ENCODE measurements around the gene ITGA3.

The ITGA3 gene

DNA sequence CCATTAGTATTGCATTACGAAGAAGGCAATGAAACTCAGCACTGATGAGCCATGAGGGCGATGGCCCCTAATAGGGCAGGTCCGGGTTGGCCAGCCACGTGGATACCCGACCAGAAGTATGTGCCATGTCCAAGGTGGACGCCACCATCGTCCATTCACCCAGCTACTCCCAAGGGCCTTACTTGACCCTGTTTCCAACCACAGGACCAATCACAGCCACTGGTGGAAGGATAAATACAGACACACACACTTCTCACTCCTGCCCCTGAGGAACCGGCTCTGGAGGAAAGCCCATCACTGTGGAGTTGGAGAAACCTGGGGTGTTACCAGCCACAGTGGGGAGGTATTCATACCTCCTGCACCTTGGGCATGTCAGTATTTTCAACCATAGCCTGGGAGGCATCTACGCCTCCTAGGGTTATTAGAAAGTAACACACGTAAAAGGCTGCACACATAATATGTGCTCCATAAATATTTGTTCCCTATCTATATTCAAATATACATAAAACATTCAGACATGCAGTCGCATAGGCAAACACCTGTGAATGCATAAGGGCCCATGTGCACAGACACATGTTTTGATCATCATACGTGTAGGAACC, 5.4 kb upstream of the ITGA3 start:
- no peak for DNase-seq
- H3K27me3 ChIP-seq, result no peaks in the 10 kb centered on the region
- H3K9me3 ChIP-seq, result no peaks in the 10 kb centered on the region
- TF ChIP-seq, protein P1, sequence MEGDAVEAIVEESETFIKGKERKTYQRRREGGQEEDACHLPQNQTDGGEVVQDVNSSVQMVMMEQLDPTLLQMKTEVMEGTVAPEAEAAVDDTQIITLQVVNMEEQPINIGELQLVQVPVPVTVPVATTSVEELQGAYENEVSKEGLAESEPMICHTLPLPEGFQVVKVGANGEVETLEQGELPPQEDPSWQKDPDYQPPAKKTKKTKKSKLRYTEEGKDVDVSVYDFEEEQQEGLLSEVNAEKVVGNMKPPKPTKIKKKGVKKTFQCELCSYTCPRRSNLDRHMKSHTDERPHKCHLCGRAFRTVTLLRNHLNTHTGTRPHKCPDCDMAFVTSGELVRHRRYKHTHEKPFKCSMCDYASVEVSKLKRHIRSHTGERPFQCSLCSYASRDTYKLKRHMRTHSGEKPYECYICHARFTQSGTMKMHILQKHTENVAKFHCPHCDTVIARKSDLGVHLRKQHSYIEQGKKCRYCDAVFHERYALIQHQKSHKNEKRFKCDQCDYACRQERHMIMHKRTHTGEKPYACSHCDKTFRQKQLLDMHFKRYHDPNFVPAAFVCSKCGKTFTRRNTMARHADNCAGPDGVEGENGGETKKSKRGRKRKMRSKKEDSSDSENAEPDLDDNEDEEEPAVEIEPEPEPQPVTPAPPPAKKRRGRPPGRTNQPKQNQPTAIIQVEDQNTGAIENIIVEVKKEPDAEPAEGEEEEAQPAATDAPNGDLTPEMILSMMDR (IDR thresholded peaks at IDR 0.05), result no peak
- no peak overlapping the region for H3K27ac ChIP-seq
- H3K4me1 ChIP-seq, result peaks cover 0 to 35% (median 24%) of the 10 kb centered on the region in 4 donors
- no peaks in the 10 kb centered on the region for H3K36me3 ChIP-seq
- intact Hi-C loops (cut with DNase I; ENCODE audit: low total_unique reads), result no loop called here
- no peak overlapping the region for H3K4me3 ChIP-seq

DNA sequence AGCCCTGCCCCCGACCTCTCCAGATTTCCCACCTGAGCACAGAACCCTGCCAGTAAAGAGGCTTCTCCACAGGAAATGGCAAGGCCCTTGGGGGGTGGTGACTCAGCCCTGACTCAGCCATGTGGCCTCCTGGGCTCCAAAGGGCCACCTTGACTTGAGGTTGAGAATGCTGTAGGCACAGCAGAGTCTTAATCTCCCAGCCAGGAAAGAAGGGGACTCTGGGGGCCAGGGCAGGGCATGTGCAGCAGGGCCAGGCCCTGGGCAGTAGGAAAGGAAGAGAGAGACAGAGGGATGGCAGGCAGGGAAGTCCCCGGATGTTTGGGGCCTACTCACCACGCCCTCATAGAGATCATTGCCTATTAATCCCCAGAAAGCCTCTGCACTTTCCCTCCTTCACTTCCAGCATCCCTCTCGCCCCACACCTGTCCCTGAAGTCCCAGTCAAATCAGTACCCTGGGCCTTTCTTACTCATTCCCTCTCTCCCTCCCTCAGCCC, 4.8 kb upstream of the ITGA3 start:
- no peak overlapping the region for H3K27ac ChIP-seq
- H3K4me3 ChIP-seq, result no peak overlapping the region
- intact Hi-C loops (cut with DNase I; ENCODE audit: low total_unique reads), result no loop called here
- H3K9me3 ChIP-seq, result no peaks in the 10 kb centered on the region
- H3K27me3 ChIP-seq, result no peaks in the 10 kb centered on the region
- TF ChIP-seq, protein P1 (IDR thresholded peaks at IDR 0.05), result no peak
- DNase-seq, result no peak
- peaks cover 0 to 35% (median 24%) of the 10 kb centered on the region in 4 donors for H3K4me1 ChIP-seq
- no peaks in the 10 kb centered on the region for H3K36me3 ChIP-seq

DNA sequence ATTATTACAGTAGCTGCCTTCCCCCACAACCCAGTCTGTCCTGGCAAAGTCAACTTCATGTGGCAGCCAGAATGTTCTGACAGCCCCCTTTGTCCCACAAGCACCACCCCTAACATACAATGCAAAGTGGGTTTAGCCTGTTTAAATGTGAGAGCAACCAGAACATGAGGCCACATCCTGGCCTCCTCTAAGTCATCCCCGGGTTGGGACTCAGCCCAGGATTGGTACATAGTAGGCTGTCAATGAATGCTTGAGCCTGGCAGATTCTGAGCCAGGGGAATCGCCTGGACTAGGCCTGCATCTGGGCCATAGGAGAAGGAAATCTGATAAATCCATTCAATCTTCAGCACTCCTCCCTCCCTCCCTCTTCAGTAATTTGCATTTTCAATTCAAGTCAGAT, 4.3 kb upstream of the ITGA3 start:
- TF ChIP-seq, protein P1 (IDR thresholded peaks at IDR 0.05), result no peak

DNA sequence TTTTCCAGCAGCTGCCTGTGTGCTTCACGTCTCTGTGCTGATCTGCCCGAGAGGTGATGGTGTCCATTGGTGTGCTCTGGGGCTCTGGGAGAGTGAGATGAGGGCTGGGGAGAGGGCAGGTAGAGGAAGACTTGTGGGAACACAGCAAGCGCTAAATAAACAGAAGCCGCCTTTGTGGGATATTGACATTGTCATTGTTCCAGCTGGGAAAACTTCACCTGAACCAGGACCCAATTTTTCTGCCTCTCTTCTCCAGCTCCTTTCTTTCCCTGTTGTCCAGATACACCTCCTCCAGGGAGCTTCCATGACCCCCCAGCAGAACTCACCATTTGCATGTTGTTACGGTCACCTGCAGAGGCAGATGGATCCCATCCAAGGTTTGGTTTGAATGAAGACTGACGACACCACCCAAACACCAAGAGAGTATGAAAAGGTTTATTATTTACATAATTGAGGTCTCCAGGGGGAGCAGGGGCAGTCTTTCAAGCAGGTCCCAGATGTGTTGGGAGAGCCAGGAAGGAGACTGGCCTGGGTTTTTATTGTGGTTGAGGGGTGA, 3.6 kb upstream of the ITGA3 start:
- no peaks in the 10 kb centered on the region for H3K36me3 ChIP-seq
- no peaks in the 10 kb centered on the region for H3K9me3 ChIP-seq
- peak overlapping the region in 1 of 2 donors; percentile 97 for H3K27ac ChIP-seq
- intact Hi-C loops (cut with DNase I; ENCODE audit: low total_unique reads), result no loop called here
- peaks cover 0 to 42% (median 24%) of the 10 kb centered on the region in 4 donors for H3K4me1 ChIP-seq
- no peaks in the 10 kb centered on the region for H3K27me3 ChIP-seq
- H3K4me3 ChIP-seq, result no peak overlapping the region
- TF ChIP-seq, protein P1 (IDR thresholded peaks at IDR 0.05), result no peak
- DNase-seq, result no peak

More for the DNA sequence above, 4.3 kb upstream of the ITGA3 start:
- Histone ChIP-seq H3K4me1 (peaks cover 0 to 37% (median 24%) of the 10 kb centered on the region in 4 donors), H3K4me3 (no peak overlapping the region), H3K27ac (no peak overlapping the region), H3K27me3 (no peaks in the 10 kb centered on the region), H3K9me3 (no peaks in the 10 kb centered on the region), H3K36me3 (no peaks in the 10 kb centered on the region)
- intact Hi-C loops (cut with DNase I; ENCODE audit: low total_unique reads), result no loop called here
- no peak for DNase-seq

DNA sequence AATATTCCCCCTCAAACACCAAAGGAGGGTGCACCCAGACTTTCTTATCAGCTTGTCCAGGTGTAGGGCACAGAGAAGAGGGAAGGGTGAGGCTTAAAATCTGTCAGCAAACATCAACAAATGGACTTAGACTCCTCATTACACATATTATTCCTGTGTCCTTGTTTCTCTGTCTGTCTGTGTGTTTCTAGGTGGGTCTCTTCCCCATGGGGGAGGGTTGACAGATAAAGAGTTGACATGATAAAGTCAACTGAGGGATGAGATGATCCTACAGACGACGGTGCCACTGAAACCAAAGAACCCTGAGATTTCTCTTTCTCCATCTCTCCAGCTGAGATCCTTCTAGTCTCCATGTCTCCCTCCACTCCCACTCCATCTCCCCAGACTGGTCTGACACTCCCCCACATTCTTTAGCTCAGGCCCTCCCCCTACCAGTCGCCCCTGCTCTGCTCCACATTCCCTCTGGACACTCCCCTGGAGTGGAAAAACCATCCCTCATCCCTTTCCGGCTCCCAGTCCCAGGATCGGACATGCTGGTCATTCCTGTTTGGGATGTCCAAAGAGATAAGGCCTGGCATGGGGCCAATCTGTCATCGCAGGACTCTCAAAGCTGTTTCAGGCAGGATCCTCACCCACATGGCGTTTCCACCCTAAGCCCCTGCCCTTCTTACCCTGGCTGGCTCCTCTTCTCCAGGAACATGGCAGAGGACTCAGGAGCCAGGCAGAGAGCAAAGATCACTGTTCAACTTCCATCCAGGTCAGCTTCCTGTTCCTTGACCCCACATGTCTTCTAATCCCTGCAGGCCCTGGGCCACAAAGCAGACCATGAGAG, 2.9 kb upstream of the ITGA3 start:
- Histone ChIP-seq H3K4me3 (no peak overlapping the region), H3K27me3 (no peaks in the 10 kb centered on the region), H3K27ac (peak overlapping the region; percentile 97 to 99), H3K9me3 (no peaks in the 10 kb centered on the region), H3K4me1 (peaks cover 0 to 46% (median 27%) of the 10 kb centered on the region in 4 donors), H3K36me3 (no peaks in the 10 kb centered on the region)
- no peak for DNase-seq
- TF ChIP-seq, protein P1 (IDR thresholded peaks at IDR 0.05), result no peak
- intact Hi-C loops (cut with DNase I; ENCODE audit: low total_unique reads), result no loop called here

Data from tibial artery (tissue), 4 donors.